HG02798 (cell line): ENCODE measurements around the gene ANO9.
"Not testable (repeated sequence)": the region's sequence is repeated elsewhere in the genome, so short reads cannot be mapped to it uniquely, and the experiment has no call there.

Experiments used
- ATAC-seq: cut with Tn5 transposase; IDR thresholded peaks from one replicate; pipeline ENCODE4 v1.9.1; 2021; ENCODE audit warnings: mild to moderate bottlenecking; ENCODE audit not compliant: unreplicated experiment, poor library complexity

ANO9 gene

DNA sequence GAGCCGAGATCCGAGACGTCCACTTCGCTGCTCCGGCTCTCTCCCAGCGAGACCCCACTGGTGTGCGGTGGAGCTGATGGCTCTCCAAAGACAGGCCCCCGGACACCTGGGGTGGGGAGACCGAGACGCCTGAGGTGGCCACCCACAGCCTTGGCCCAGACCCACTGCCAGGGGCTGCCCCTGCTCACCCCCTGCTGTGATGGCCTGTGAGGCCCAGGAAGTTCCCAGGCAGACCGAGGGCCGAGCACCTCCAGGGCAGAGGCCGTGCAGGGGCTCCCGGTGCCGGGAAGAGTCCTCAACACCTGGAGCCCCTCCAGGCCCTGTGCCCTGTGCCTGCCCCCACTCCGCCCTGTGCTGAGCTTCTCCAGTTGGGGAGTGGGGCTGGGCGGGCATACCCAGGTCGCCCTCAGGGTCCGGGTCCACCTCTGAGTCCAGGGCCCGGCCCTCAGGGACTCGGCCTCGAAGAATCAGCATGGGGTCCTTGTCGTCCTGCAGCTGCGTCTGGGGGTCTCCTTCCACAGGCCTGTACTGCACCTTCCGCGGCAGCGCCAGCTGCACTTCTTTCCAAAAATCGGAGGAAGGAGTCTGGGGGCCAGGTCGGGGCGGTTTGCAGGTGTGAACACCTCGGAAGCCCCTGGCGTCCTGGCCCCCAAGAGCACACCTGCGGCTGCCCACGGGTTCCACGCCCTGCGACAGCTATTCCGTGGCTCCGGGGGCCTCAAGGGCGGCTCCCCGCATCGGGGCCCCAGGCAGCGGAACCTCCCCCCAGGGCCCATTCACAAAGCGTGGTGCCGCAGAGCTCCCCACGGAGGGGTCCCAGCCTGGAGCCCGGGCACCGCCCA is 35.6 kb downstream of the ANO9 start:
- ATAC-seq, result no peak

DNA sequence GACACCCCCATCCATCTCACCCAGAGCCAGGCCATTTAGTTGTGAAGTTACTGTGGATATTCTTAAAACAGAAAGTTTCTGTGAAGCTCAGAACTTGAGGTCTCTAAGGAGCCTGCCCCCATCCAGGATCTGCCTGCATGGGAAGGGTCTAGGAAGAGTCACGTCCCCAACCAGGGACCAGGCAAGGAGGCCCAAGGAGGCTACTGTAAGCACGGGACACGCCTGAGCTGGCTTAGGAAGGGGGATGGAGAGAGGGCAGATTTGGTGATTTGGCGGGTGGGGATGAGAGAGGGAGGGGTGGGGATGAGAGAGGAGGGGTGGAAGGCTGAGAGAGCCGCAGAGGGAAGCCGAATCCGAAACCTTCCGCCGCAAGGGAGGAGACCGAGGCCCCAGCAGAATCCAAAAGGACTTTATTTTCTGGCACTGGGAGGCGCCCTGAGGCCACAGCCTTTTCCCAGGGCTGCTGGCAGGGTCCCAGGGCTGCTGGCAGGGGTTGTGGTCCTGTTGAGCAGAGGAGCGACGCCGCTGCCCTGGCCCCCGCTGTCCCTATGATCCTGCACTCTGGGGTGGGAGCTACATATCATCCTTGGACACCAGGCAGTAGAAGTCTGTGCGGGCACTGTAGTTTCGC is 36.4 kb downstream of the ANO9 start:
- ATAC-seq, result no peak

DNA sequence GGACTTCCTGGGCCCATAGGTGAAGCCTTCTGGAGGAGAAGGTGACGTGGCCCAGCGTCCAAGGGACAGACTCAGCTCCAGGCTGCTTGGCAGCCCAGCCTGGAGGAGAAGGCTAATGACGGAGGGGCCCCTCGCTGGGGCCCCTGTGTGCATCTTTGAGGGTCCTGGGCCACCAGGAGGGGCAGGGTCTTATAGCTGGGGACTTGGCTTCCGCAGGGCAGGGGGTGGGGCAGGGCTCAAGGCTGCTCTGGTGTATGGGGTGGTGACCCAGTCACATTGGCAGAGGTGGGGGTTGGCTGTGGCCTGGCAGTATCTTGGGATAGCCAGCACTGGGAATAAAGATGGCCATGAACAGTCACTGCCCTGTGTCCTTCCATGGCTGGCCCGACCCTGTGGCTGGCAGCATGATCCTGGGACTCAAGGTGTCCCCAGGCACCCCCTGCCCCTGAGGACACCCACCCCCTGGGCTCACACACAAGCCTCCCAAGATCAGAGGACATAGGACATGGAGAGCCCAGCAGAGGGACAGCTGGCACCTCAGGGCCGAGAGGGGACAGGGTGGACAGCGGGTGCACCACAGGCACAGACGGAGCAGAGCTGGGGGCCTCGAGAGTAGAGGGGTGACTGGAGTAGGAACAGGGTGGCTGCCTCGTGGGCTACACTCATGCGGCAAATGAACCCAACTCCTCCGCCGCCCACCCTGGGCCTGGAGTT is 37.1 kb downstream of the ANO9 start:
- no peak for ATAC-seq

DNA sequence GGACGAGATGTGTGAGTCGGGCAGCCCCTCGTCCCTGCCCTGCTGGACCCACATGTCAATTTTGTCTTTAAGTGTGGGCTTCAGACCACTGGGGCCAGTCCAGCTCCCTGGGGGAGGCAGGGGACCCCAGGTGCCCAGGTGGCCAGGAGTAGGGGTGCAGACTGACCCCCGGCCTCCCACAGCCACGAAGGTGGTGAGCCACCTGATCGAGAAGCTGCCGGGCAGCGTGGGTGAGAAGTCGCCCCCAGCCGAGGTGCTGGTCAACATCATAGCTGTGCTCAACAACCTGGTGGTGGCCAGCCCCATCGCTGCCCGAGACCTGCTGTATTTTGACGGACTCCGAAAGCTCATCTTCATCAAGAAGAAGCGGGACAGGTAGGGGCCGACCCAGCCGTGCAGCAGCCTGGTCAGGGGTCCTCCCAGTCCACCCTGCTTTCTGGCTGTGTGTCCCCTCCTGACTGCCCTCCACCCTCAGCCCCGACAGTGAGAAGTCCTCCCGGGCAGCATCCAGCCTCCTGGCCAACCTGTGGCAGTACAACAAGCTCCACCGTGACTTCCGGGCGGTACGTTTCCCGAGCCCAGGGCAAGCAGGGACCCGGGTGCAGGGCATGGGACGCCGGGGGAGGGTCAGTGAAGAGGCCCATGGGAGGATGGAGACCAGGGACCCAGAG is 37.9 kb downstream of the ANO9 start:
- no peak for ATAC-seq

DNA sequence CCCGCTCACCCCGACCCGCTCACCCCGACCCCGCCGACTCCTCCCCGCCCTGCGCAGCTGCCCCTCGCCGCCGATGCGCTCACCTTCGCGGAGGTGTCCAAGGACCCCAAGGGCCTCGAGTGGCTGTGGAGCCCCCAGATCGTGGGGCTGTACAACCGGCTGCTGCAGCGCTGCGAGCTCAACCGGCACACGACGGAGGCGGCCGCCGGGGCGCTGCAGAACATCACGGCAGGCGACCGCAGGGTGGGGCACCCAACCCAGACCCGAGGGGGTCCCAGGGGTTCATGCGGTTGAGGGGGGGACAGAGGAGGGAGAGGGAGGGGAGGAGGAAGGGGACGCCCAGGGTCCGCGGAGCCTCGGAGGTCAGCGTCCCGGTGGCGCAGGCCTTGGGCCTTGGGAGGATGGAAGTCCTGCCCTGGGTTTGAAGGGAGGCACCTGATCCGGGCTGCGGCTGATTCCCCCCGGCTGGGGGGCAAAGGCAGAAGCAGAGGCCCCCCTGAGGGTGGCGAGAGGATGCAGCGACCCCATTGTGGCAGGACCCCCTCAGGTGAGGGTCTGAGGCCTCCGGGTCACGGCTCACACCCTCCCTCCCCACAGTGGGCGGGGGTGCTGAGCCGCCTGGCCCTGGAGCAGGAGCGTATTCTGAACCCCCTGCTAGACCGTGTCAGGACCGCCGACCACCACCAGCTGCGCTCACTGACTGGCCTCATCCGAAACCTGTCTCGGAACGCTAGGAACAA is 38.6 kb downstream of the ANO9 start:
- no peak for ATAC-seq

DNA sequence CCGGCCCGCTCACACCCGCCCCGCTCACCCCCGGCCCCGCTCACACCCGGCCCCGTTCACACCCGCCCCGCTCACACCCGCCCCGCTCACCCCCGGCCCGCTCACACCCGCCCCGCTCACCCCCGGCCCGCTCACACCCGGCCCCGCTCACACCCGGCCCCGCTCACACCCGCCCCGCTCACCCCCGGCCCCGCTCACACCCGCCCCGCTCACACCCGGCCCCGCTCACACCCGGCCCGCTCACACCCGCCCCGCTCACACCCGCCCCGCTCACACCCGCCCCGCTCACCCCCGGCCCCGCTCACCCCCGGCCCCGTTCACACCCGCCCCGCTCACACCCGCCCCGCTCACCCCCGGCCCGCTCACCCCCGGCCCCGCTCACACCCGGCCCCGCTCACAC is 40.6 kb downstream of the ANO9 start:
- not testable (repeated sequence) for ATAC-seq

DNA sequence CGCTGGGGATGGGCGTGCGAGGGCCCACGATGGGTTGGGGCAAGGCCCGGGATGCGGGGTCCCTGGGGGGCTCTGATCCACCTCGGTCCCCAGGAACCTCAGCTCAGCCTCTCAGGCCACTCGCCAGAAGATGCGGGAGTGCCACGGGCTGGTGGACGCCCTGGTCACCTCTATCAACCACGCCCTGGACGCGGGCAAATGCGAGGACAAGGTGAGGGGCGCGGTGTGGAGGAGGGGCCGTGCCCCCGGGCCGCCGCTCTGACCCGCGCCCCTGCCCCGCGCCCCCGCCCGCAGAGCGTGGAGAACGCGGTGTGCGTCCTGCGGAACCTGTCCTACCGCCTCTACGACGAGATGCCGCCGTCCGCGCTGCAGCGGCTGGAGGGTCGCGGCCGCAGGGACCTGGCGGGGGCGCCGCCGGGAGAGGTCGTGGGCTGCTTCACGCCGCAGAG is 41.5 kb downstream of the ANO9 start:
- ATAC-seq, result no peak

DNA sequence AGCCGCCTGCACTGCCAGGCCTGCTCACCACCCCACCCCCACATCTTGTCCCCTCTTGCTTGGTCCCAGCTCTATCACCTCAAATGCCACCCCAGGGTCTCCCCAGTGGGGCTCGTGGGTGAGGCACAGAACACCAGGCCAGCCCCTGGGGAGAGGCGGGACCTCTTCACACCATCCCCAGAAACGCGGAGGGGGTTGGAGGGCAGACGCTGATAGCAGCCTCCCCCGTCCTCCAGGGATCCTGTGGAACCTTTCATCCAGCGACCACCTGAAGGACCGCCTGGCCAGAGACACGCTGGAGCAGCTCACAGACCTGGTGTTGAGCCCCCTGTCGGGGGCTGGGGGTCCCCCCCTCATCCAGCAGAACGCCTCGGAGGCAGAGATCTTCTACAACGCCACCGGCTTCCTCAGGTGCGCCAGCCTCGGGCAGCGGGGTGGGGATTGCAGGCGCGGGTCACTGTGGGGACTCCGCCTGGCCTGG is 42.0 kb downstream of the ANO9 start:
- ATAC-seq, result no peak

DNA sequence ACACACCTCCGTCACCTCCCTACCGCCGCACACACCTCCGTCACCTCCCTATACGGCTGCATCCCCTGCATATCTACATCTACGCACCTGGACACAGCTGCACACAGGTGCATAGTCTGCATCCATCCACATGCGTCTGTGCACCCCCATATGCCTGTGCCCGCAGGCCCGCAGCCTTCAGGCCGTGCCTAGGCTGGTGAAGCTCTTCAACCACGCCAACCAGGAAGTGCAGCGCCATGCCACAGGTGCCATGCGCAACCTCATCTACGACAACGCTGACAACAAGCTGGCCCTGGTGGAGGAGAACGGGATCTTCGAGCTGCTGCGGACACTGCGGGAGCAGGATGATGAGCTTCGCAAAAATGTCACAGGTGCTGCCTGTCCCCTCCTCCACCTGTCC is 43.0 kb downstream of the ANO9 start:
- no peak for ATAC-seq

DNA sequence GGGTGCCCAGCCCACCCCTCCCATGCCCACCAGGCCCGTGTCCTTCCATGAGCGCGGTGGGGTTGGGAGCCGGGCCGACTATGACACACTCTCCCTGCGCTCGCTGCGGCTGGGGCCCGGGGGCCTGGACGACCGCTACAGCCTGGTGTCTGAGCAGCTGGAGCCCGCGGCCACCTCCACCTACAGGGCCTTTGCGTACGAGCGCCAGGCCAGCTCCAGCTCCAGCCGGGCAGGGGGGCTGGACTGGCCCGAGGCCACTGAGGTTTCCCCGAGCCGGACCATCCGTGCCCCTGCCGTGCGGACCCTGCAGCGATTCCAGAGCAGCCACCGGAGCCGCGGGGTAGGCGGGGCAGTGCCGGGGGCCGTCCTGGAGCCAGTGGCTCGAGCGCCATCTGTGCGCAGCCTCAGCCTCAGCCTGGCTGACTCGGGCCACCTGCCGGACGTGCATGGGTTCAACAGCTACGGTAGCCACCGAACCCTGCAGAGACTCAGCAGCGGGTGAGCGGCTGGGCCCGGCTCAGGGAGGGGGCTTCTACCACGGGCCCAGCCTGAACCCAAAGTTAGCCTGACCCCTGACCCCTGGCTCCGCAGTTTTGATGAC is 44.8 kb downstream of the ANO9 start:
- ATAC-seq, result peak; percentile 67

DNA sequence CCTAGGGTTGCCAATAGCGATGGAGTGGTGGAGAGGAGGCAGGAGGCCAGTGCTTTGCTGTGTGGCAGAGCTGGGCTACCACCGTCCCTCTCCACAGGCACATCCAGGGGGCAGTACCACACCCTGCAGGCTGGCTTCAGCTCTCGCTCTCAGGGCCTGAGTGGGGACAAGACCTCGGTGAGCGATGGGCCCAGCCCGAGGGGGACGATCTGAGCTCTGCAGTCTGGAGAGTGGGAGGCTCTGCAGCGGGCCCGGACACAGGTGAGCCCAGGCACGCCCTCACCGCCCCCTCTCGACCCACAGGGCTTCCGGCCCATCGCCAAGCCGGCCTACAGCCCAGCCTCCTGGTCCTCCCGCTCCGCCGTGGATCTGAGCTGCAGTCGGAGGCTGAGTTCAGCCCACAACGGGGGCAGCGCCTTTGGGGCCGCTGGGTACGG is 45.3 kb downstream of the ANO9 start:
- no peak for ATAC-seq

DNA sequence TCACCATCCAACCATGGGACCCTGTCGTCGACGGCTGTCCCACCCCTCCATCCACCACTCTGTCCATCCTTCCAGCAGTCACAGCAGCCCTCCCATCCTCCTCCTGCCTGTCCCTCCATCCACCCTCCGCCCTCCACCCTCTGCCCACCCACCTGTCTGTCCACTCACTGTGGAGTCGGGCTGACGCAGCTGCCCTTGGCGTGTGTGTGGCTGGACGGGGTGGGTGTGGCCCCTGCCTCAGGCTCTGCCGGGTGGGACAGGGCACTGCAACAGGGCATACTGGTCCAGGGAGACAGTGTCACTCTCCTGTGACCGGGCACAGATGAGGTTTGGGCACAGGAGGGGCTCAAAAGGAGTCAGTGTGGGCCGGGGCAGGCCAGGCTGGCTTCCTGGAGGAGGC is 45.9 kb downstream of the ANO9 start:
- ATAC-seq, result no peak

DNA sequence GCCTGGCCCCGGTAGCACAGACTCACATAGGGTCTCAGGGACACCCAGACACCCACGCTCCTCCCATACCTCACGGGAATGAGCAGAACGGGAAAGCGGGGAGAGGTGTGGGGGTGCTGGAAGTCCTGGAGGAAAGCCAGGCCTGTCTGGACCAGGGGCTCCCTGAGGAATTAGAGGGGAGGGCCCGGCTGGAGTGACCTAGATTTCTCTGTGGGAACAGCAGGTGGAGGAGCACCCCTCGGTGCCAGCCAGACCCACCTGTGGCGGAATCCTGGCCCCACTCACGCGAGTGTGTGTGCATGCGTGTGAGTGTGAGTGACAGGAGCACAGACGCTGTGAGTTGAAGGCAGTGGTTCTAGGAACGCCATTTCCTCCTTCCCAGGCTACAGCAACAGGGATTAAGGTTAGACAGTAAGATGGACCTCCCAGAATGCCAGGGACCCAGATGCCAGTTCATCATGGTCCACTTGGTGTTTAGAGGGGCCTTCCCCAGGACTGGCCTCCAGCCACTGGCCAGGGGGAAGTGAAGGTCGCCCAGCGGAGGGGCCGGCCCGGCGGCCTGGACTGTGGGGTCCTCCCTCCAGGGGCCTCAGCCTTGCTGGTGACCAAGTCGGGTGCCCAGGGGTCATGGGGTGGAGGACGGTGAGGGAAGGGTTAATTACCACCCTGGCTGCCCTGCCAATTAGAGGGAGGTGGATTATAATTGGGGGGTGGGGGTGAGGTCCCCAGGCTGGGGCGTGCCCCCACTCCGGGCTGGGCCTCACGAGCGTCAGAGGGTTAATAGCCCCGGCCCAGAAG is 46.8 kb downstream of the ANO9 start:
- ATAC-seq, result no peak

DNA sequence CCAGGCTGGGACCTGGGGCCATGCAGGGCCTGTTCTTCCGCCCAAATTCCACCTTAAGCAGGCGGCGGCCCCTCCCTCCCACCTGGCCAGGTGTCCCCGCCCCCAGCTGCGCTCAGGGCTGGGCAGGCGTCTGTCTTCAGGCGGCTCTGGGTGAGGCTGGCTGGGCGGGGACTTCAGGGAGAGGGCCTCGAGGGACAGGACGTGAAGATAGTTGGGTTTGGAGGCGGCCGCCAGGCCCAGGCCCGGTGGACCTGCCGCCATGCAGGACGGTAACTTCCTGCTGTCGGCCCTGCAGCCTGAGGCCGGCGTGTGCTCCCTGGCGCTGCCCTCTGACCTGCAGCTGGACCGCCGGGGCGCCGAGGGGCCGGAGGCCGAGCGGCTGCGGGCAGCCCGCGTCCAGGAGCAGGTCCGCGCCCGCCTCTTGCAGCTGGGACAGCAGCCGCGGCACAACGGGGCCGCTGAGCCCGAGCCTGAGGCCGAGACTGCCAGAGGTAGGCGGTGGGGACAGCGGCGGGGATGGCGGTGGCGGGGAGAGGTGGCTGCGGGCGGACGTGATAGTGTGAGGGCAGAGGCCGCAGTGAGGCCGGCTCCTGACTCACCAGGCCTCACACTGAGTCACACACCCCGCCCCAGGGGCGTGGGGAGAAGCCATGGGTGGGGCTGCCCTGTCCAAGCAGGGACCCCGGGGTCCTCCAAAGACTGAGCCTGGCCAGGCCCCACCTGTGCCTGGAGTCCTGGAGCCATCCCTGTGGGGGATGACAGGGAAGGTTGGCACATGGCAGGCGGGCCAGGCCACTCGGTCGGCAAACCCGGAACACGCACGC is 47.6 kb downstream of the ANO9 start, which contains the start of gene PKP3:
Gene PKP3, plus strand, starts transcription at position 176 of the 824 bp plus-strand sequence. Its CDS starts 84 bp downstream, at position 260.
- no peak for ATAC-seq

DNA sequence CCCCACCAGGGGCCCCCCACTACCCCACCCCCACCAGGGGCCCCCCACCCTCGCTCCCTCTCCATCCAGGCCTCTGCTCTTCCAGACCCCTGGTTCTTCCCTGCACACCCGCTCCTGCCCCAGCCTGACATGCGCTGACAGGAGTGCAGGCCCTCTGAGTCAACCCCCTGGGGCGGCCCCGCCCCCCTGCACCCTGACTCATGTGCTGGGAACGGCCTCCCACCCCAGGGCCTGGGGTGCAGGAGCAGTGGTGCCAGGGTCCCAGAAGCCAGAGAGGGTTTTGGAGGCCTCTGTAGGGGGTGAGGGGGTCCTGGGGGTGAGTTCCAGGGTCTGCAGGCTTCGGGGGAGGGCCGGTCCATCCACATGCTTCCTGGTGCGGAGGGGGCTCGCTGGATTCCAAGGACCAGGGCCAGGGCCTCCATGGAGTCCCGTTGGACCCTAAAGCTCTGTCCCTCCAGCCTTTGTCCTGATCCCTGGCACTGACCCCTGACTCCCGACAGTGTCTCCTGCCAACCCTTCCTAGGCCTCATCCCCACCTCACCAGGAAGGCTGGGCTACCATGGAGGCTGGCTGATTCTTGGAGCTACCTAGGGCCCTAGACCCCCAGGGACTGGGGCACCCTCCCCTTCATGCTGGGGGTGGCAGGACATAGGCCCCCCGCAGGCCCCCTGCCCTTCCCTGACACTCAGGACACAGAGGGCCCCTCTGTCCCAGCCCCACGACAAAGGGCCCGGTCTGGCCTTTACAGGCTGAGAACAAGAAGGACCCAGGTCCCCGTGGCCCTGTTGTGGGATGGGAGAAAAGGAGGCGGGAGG is 48.4 kb downstream of the ANO9 start:
- ATAC-seq, result no peak

DNA sequence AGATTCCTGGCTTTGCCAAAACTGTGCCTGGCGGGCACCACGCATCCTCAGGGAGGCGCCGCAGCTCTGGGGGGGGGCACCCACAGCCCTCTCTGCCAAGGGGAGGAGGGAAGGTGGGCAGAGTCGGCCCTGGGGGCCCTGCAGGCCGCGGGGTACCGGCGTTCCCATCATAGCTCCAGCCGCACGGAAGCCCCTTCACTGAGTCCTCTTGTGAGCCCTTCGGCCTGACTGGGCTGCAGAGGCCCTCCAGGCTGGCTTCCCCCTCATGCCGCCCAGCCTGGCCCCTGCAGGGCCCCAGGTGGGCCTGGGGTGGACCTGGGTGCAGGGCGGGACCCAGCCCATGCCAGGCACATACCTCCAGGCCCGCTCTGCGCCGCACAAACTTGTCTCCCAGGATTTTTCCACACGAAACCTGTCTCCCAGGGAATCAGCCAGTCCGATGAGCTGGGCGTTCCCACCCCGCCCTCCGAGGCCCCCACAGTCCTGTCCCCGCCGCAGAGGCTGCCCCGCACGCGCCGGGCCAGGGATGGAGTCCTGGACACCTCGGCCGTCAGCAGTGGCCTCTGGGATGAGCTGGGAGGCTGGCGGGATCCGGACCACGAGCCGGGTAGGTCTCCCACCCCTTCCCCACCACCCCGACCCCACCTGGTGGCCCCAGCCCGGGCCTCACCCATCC is 49.6 kb downstream of the ANO9 start:
- no peak for ATAC-seq
